ENCODE data around the gene PLXNA4.
A peak's percentile ranks its signal among the peaks of the same experiment; 100 is the strongest.

DNA sequence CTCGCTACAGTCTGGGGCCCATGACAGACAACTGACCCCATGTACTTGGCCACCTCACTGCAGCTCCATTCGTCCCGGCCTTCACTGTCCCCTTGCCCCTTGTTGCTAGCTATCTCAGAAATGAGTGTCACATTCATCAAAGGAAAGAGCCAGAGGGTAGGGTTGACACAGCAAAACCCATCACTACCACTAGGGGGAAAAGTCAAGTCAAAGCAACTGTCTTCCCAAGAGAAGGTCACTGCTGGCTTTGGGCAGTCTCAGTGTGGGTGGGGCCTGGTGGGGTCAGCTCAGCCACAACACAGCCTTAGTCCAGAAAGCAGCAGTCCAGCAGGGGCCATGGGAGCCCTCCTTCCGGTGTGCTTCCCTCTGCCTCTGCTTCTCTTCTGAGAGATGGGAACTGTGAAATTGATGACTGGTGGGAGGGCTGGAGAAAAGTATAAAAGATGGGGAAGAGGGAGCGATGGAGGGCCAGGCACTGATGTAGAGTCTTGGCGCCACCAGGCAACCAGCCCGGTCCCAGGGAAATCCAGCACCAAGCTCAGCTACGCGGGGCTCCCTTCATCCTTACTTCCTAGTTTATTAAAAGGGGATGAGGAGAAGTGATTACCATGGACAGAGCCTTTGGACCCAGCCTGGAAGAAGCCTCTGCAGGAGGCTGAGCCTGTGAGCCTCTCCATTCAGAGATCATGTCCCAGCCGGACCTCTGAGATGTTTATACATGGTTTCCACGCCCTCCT is 58.0 kb downstream of the PLXNA4 start:
- no peak for TF ChIP-seq POLR2A (IDR thresholded peaks at IDR 0.05)
- TF ChIP-seq, protein P1, sequence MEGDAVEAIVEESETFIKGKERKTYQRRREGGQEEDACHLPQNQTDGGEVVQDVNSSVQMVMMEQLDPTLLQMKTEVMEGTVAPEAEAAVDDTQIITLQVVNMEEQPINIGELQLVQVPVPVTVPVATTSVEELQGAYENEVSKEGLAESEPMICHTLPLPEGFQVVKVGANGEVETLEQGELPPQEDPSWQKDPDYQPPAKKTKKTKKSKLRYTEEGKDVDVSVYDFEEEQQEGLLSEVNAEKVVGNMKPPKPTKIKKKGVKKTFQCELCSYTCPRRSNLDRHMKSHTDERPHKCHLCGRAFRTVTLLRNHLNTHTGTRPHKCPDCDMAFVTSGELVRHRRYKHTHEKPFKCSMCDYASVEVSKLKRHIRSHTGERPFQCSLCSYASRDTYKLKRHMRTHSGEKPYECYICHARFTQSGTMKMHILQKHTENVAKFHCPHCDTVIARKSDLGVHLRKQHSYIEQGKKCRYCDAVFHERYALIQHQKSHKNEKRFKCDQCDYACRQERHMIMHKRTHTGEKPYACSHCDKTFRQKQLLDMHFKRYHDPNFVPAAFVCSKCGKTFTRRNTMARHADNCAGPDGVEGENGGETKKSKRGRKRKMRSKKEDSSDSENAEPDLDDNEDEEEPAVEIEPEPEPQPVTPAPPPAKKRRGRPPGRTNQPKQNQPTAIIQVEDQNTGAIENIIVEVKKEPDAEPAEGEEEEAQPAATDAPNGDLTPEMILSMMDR (IDR thresholded peaks at IDR 0.05): peak in 2 of 3 experiments; percentile 33 to 39
